Lung microvascular endothelial cell (primary cell): ENCODE measurements around the gene ARHGAP32. TPM values are rescaled to one million over a fixed set of nuclear protein-coding genes. Genes with fewer than 3 reads are reported as not detected.

Source experiments
- DNase-seq, 2 donors: peaks; one replicate each; pipeline versions ENCODE4 v3.0.0 to v3.0.0-alpha.2; 2010; ENCODE audit warnings: low read depth in 2 of 2
- total RNA-seq: library from RNA; depleted of rRNA; stranded (reverse); fragments of >200 nt; gene quantifications from 2 replicates; pipeline ENCODE4 v1.2.1, GENCODE V29; 2014

ARHGAP32 gene
- total RNA-seq, 1 donor from 2014 or later = 6.7 TPM

GRCh38 chr11:128915149-128915521, 277.0 kb downstream of the ARHGAP32 start:
- DNase-seq = no peak

Other genes with a start within 250 kb of the ARHGAP32 start
- gene TP53AIP1, start 249.5 kb downstream of the ARHGAP32 start, total RNA-seq = not detected in 2 replicates
- not detected in 2 replicates for gene BARX2, start 183.5 kb upstream of the ARHGAP32 start, total RNA-seq